Measurements from ENCODE around the gene PCYOX1L. TPM values are rescaled to one million over a fixed set of nuclear protein-coding genes. Genes with fewer than 3 reads are reported as not detected.

The PCYOX1L gene
- 10 to 100 TPM; 40.4 to 43.9 TPM for total RNA-seq
- 10 to 100 TPM in 1 of 2 donors, 1 to 10 TPM in 1; 9.9 to 15.6 TPM for polyA plus RNA-seq

- Histone ChIP-seq H3K9me3 (ENCODE audit: control insufficient read depth in 1 of 2, low read length in 2 of 2) (no peaks in the 10 kb centered on the region), H3K27me3 (ENCODE audit: insufficient read depth, low read length) (no peaks in the 10 kb centered on the region), H3K27ac (ENCODE audit: low read depth, low read length) (peak within 1 kb of the TSS; percentile 75), H3K36me3 (ENCODE audit: insufficient read depth, low read length) (peaks cover 23% of the 10 kb centered on the region), H3K4me1 (ENCODE audit: insufficient read depth, low read length) (peaks cover 71% of the 10 kb centered on the region), H3K4me3 (ENCODE audit: low read length in 2 of 2) (peak within 1 kb of the TSS; percentile 70 to 82)
- Mint-ChIP-seq H3K27me3 (no peaks in the 10 kb centered on the region), H3K9me3 (no peaks in the 10 kb centered on the region), H3K4me3 (peak within 1 kb of the TSS; percentile 94 to 98 (median 95)), H3K4me1 (peaks cover 46 to 83% (median 63%) of the 10 kb centered on the region in 4 donors), H3K27ac (peak within 1 kb of the TSS; percentile 92 to 98 (median 96)), H3K36me3 (peaks cover 26 to 44% of the 10 kb centered on the region in 2 donors)
- intact Hi-C loops (cut with micrococcal nuclease) = loop anchor here (1.0 to 10.0 kb wide), 4 partner anchors 12 to 647 kb away; partner anchors contain the start of genes ADRB2, CSNK1A1, GRPEL2 and HMGXB3
- ChIA-PET POLR2A (ENCODE audit: partially characterized antibody) (interaction anchor here (0.9 to 9.8 kb wide), 7 partner anchors 10 to 1053 kb away, joined by 3 to 289 read pairs (median 6); partner anchors contain the start of genes CSNK1A1 and GRPEL2), CTCF (ENCODE audit: partially characterized antibody) (interaction anchor here (0.9 to 26.0 kb wide), 12 partner anchors 9 to 627 kb away, joined by 3 to 337 read pairs (median 6); partner anchors contain the start of genes ABLIM3, CSNK1A1 and GRPEL2)
- DNase-seq = peak; percentile 91 to 97 (median 95)
Measured at GRCh38 chr5:149357370-149358293, at the start of gene PCYOX1L. Gene PCYOX1L, plus strand, starts transcription at chr5:149358046. Its CDS starts 23 bp downstream, at chr5:149358069.

DNA sequence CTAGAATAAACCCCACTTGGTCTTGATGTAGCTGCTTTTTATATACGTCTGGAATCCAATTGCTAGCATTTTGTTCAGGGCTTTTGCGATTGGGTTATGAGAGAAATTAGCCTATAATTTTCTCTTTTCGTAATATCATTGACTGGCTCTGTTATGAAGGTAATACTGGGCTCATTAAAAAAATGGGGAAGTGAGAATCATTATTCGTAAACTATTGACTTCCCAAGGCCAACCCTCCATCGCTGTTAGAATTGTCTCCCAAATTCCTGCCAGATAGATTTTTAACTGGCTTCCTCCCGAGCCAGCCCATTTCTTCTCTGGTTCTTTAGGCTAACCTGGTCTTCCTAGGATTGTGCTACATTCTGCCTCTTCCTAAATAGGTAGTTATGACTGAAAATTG, 48.5 kb upstream of the PCYOX1L start:
- no peak for DNase-seq
- Mint-ChIP-seq H3K4me3 (no peak overlapping the region), H3K27me3 (no peaks in the 10 kb centered on the region), H3K4me1 (no peaks in the 10 kb centered on the region), H3K27ac (no peak overlapping the region), H3K9me3 (no peaks in the 10 kb centered on the region), H3K36me3 (no peaks in the 10 kb centered on the region)
- no peaks in the 10 kb centered on the region for H3K36me3 ChIP-seq (ENCODE audit: insufficient read depth, low read length)
- intact Hi-C loops (cut with micrococcal nuclease) = no loop called here
- no peaks in the 10 kb centered on the region for H3K9me3 ChIP-seq (ENCODE audit: control insufficient read depth in 1 of 2, low read length in 2 of 2)
- H3K27ac ChIP-seq (ENCODE audit: low read depth, low read length) = no peak overlapping the region
- no peaks in the 10 kb centered on the region for H3K4me1 ChIP-seq (ENCODE audit: insufficient read depth, low read length)
- POLR2A ChIA-PET (ENCODE audit: partially characterized antibody) = no interaction called here
- H3K27me3 ChIP-seq (ENCODE audit: insufficient read depth, low read length) = no peaks in the 10 kb centered on the region
- CTCF ChIA-PET (ENCODE audit: partially characterized antibody) = interaction anchor here (1.1 to 24.9 kb wide), 5 partner anchors 8 to 72 kb away, joined by 3 to 564 read pairs (median 3); no protein-coding TSS in a partner anchor
- H3K4me3 ChIP-seq (ENCODE audit: low read length in 2 of 2) = no peak overlapping the region

- Mint-ChIP-seq H3K9me3 (no peaks in the 10 kb centered on the region), H3K27ac (no peak overlapping the region)
- CTCF ChIA-PET (ENCODE audit: partially characterized antibody) = interaction anchor here (1.7 to 24.9 kb wide), 3 partner anchors 46 to 69 kb away, joined by 4 to 564 read pairs (median 4); partner anchors contain the start of gene IL17B
Measured at GRCh38 chr5:149310488-149310887, 47.4 kb upstream of the PCYOX1L start.

DNA sequence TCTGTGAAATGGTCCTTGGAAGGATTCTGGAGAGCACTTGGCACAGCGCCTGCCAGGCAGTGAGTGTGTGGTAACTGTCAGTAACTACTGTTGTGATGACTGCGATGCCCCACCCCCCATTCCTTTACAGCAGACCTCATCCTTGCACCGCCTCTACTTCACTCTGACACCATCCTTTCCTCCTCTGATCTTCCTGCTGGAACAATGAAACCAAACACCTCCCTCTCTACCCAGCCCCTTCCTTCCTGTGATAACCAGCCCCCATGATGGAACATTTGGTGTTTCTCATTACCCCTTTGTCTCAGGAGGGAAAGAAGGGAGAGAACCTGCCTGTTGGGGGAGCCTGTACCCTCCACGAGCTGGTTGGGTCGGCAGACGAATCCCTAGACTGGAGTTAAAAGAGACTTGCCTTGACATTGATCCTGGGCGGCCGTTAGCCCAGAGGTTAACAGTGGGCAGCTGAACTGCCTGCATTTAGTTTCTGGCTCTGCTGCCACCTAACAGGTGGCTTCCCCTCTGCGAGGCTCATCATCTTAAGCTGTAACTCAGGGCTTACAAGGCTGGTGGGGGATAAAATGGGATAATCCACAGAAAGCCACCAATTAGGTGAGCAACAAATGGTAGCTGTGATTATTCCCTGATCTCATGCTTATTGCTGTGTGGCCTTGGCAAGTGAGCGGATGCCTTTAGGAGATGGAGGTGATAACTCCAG, 46.7 kb upstream of the PCYOX1L start:
- Histone ChIP-seq H3K27me3 (ENCODE audit: insufficient read depth, low read length) (no peaks in the 10 kb centered on the region), H3K9me3 (ENCODE audit: control insufficient read depth in 1 of 2, low read length in 2 of 2) (no peaks in the 10 kb centered on the region), H3K27ac (ENCODE audit: low read depth, low read length) (no peak overlapping the region), H3K36me3 (ENCODE audit: insufficient read depth, low read length) (no peaks in the 10 kb centered on the region), H3K4me3 (ENCODE audit: low read length in 2 of 2) (no peak overlapping the region), H3K4me1 (ENCODE audit: insufficient read depth, low read length) (no peaks in the 10 kb centered on the region)
- no peak for DNase-seq
- Mint-ChIP-seq H3K27ac (peak overlapping the region in 1 of 7 donors; percentile 10), H3K4me1 (no peaks in the 10 kb centered on the region), H3K4me3 (no peak overlapping the region), H3K36me3 (no peaks in the 10 kb centered on the region), H3K9me3 (no peaks in the 10 kb centered on the region), H3K27me3 (no peaks in the 10 kb centered on the region)
- ChIA-PET CTCF (ENCODE audit: partially characterized antibody) (interaction anchor here (0.5 to 24.9 kb wide), 6 partner anchors 10 to 123 kb away, joined by 3 to 564 read pairs (median 4); partner anchors contain the start of genes GRPEL2 and IL17B), POLR2A (ENCODE audit: partially characterized antibody) (interaction anchor here (0.6 kb wide), 1 partner anchor 173 kb away, joined by 4 read pairs; no protein-coding TSS in a partner anchor)
- intact Hi-C loops (cut with micrococcal nuclease) = no loop called here

More at GRCh38 chr5:149310488-149310887, 47.4 kb upstream of the PCYOX1L start:
- POLR2A ChIA-PET (ENCODE audit: partially characterized antibody) = no interaction called here
- Histone ChIP-seq H3K4me1 (ENCODE audit: insufficient read depth, low read length) (no peaks in the 10 kb centered on the region), H3K9me3 (ENCODE audit: control insufficient read depth in 1 of 2, low read length in 2 of 2) (no peaks in the 10 kb centered on the region), H3K27me3 (ENCODE audit: insufficient read depth, low read length) (no peaks in the 10 kb centered on the region), H3K4me3 (ENCODE audit: low read length in 2 of 2) (no peak overlapping the region), H3K27ac (ENCODE audit: low read depth, low read length) (no peak overlapping the region), H3K36me3 (ENCODE audit: insufficient read depth, low read length) (no peaks in the 10 kb centered on the region)
- no peak overlapping the region for H3K4me3 Mint-ChIP-seq
- no peaks in the 10 kb centered on the region for H3K4me1 Mint-ChIP-seq
- no peaks in the 10 kb centered on the region for H3K27me3 Mint-ChIP-seq
- no peaks in the 10 kb centered on the region for H3K36me3 Mint-ChIP-seq
- DNase-seq = no peak
- intact Hi-C loops (cut with micrococcal nuclease) = no loop called here

DNA sequence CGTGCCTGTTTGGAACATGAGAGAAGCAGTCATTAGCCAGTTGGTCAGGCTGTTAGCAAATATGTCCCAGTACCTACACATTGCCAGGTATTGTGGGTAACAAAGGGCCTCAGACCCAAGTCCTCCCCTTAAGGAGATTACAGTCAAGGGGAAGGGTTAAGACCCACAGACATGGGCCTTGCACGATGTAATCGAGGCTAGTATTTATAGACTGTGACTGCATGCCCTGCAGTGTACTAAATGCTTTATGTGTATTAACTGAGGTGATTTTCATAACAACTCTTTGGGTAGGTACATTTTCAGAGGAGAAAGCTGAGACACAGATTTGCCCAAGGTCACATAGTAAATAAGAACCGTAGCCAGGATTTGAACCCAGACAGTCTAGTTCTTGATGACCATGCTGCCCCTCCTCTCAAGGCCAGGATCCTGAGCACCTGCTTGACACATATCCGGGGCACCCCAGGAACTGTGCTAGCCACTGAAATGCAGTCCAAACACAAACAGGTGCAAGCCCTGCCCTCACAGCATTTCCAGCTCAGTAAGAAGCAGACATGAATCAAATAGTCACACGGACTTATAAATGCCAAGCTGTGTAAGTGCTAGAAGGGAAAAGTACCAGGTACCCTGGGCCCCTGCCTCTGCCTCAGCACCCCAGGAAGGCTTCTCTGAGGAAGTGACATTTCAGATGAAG, 44.5 kb upstream of the PCYOX1L start:
- Mint-ChIP-seq H3K36me3 (no peaks in the 10 kb centered on the region), H3K27ac (no peak overlapping the region), H3K9me3 (no peaks in the 10 kb centered on the region), H3K4me3 (no peak overlapping the region), H3K27me3 (no peaks in the 10 kb centered on the region), H3K4me1 (peaks cover 0 to 3% (median 1%) of the 10 kb centered on the region in 4 donors)
- no peaks in the 10 kb centered on the region for H3K4me1 ChIP-seq (ENCODE audit: insufficient read depth, low read length)
- CTCF ChIA-PET (ENCODE audit: partially characterized antibody) = interaction anchor here (0.8 to 24.9 kb wide), 11 partner anchors 12 to 251 kb away, joined by 3 to 564 read pairs (median 4); partner anchors contain the start of gene IL17B
- intact Hi-C loops (cut with micrococcal nuclease) = no loop called here
- DNase-seq = no peak
- H3K9me3 ChIP-seq (ENCODE audit: control insufficient read depth in 1 of 2, low read length in 2 of 2) = no peaks in the 10 kb centered on the region
- POLR2A ChIA-PET (ENCODE audit: partially characterized antibody) = no interaction called here
- H3K27ac ChIP-seq (ENCODE audit: low read depth, low read length) = no peak overlapping the region
- no peaks in the 10 kb centered on the region for H3K27me3 ChIP-seq (ENCODE audit: insufficient read depth, low read length)
- H3K4me3 ChIP-seq (ENCODE audit: low read length in 2 of 2) = no peak overlapping the region
- H3K36me3 ChIP-seq (ENCODE audit: insufficient read depth, low read length) = no peaks in the 10 kb centered on the region

DNA sequence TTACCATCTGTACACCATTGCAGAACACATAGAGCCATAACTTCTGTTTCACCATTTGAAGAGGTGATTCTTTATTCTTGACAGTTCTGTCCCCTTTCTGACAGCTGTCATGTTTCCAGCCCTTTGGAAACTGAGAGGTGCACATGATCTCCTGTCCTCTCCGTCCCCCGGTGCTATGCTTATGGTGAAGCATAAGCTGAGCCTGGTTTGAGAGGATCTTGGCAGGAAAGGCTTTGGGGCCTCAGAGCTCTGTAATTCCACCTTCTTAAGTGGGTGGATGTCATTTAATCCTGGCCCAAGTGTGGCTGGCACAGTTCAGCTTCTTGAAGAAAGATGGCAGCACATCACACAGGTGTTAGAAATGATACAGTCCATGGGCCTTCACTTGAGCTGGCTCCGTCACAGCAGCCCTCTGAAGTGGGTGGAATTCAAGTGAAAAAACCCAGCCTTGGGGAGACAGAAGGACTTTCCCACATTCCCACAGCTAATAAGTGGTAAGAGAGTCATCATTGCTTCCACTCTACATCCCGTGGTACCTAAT, 43.2 kb upstream of the PCYOX1L start:
- Mint-ChIP-seq H3K27ac (no peak overlapping the region), H3K4me3 (no peak overlapping the region), H3K27me3 (no peaks in the 10 kb centered on the region), H3K9me3 (no peaks in the 10 kb centered on the region), H3K36me3 (no peaks in the 10 kb centered on the region), H3K4me1 (peaks cover 0 to 3% (median 1%) of the 10 kb centered on the region in 4 donors)
- intact Hi-C loops (cut with micrococcal nuclease) = no loop called here
- H3K27ac ChIP-seq (ENCODE audit: low read depth, low read length) = no peak overlapping the region
- no peaks in the 10 kb centered on the region for H3K9me3 ChIP-seq (ENCODE audit: control insufficient read depth in 1 of 2, low read length in 2 of 2)
- no peaks in the 10 kb centered on the region for H3K36me3 ChIP-seq (ENCODE audit: insufficient read depth, low read length)
- H3K4me1 ChIP-seq (ENCODE audit: insufficient read depth, low read length) = no peaks in the 10 kb centered on the region
- no peak for DNase-seq
- ChIA-PET CTCF (ENCODE audit: partially characterized antibody) (interaction anchor here (0.7 to 24.9 kb wide), 16 partner anchors 9 to 256 kb away, joined by 3 to 564 read pairs (median 4); partner anchors contain the start of genes GRPEL2 and IL17B), POLR2A (ENCODE audit: partially characterized antibody) (interaction anchor here (1.1 kb wide), 1 partner anchor 56 kb away, joined by 3 read pairs; no protein-coding TSS in a partner anchor)
- no peak overlapping the region for H3K4me3 ChIP-seq (ENCODE audit: low read length in 2 of 2)
- no peaks in the 10 kb centered on the region for H3K27me3 ChIP-seq (ENCODE audit: insufficient read depth, low read length)
